ENCODE measurements around the gene CBX7.

DNA sequence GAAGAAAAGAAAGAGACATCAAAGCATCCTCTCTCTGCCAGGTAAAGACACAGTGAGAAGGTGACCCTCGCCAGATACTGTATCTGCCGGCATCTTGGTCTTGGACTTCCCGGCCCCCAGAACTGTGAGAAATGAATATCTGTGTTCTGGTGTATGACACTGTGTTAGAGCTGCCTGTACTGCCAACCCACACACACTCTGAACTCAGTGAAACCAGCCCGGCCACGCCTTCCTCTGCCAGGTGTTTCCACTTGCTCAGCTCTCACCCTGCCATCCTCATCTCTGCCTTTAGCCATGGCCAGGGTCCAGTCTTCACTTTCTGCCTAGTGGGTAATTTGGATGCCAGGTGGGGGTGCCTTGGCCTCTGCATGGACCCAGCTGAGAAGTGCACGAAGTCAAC is 24.0 kb downstream of the CBX7 start:
- TF ChIP-seq EZH2 (IDR thresholded peaks at IDR 0.05) (no peak), EZH2phosphoT487 (IDR thresholded peaks at IDR 0.05) (no peak)
- TF ChIP-seq, protein P1, sequence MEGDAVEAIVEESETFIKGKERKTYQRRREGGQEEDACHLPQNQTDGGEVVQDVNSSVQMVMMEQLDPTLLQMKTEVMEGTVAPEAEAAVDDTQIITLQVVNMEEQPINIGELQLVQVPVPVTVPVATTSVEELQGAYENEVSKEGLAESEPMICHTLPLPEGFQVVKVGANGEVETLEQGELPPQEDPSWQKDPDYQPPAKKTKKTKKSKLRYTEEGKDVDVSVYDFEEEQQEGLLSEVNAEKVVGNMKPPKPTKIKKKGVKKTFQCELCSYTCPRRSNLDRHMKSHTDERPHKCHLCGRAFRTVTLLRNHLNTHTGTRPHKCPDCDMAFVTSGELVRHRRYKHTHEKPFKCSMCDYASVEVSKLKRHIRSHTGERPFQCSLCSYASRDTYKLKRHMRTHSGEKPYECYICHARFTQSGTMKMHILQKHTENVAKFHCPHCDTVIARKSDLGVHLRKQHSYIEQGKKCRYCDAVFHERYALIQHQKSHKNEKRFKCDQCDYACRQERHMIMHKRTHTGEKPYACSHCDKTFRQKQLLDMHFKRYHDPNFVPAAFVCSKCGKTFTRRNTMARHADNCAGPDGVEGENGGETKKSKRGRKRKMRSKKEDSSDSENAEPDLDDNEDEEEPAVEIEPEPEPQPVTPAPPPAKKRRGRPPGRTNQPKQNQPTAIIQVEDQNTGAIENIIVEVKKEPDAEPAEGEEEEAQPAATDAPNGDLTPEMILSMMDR (IDR thresholded peaks at IDR 0.05) = no peak

All from neural progenitor cell (in vitro differentiated cells).